Esophagus muscularis mucosa (tissue), 3 donors: ENCODE data around the gene SMAD2.

Source experiments
- CTCF ChIP-seq, 3 experiments: fragments of 200-600 bp in 2 of 3; fragments of 450-650 bp in 1 of 3; sonication (generic) in 2 of 3; IDR thresholded peaks; one replicate each; pipeline ENCODE4 v1.5.1; 2017 to 2019; ENCODE audit warnings: antibody characterized with exemption in 3 of 3, mild to moderate bottlenecking in 2 of 3, moderate library complexity in 1 of 3
- POLR2A ChIP-seq: fragments of 450-650 bp; IDR thresholded peaks from one replicate; pipeline ENCODE4 v1.6.1; 2017; ENCODE audit warnings: antibody characterized with exemption, moderate library complexity, mild to moderate bottlenecking, low read depth
- POLR2AphosphoS5 ChIP-seq, 2 donors: sonication (generic); formaldehyde crosslinking; IDR thresholded peaks; one replicate each; pipeline ENCODE4 v1.6.1; 2017; ENCODE audit warnings: antibody characterized with exemption in 2 of 2

- TF ChIP-seq CTCF (IDR thresholded peaks at IDR 0.05) (no peak), POLR2A (no peak), POLR2AphosphoS5 (IDR thresholded peaks at IDR 0.05) (no peak)
These were observed 152.8 kb downstream of the SMAD2 start for GRCh38 chr18:47777626-47778025.
